ENCODE data around the gene SOX10.

The SOX10 gene

DNA sequence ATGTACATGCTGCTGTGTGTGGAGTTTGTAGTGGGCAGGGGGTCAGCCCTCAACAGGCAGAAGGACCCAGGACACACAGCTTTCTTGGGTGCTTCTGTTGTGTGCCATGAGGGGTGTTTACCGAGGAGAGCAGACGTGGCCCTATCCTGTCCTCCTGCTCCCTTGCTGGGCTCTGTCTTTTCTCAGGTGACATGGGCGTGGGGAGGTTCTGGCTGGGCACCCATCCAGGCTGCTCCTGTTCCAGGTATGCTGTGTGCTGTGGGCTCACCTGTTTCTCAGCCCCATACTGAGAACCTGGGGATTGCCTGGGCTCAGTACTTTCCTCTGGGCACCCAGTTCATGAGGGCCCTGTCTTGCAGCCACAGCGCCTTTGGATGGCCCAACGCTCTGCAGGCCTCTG, 55.0 kb downstream of the SOX10 start:
- DNase-seq, result no peak

DNA sequence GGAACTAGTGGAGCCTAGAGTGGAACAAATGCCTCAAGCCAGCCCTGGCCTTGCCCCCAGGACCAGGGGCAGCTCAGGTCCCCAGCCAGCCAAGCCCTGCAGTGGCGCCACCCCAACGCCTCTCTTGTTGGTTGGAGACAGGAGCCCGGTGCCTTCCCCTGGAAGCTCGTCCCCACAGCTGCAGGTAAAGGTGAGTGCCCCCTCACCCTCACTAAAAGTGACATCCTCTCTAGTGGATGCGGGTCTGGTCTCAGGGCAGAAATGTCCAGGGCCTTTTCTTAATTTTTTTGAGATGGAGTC, 56.8 kb downstream of the SOX10 start:
- no peak for DNase-seq

DNA sequence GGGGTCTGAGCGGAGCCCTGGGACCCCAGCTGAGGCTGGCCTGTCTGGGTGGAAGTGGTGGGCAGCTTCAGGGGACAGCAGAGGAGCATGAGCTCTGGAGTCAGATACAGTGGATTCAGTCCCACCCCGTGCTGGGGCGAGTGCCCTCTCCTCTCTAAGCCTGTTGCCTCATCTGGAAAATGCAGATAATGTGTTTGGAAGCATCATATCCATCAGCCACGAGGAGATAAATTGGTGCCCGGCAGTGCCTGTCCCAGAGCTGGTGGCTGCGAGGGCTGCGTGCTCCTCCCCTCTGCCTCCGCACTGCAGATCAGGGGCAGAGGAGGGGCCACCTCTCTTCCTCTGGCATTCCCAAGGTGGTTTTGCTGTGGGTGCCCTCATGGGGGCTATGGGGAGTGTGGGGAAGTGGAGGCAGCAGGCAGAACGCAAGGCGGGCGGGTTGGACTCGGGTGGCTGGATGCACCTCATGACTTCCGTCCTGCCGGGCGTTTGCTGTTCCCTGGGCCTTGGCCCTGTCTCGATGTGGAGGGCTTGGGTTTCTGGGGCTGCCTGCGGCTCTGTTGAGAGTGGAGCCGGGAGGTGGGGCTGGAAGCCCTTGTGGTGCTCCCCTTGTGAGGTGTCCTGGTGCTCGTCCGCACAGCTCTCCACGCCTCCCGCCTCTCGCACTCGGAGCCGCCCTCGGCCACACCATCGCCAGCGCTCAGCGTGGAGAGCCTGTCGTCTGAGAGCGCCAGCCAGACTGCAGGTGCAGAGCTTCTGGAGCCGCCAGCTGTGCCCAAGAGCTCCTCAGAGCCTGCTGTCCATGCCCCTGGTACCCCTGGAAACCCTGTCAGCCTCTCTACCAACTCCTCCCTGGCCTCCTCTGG, 57.4 kb downstream of the SOX10 start:
- DNase-seq, result no peak

DNA sequence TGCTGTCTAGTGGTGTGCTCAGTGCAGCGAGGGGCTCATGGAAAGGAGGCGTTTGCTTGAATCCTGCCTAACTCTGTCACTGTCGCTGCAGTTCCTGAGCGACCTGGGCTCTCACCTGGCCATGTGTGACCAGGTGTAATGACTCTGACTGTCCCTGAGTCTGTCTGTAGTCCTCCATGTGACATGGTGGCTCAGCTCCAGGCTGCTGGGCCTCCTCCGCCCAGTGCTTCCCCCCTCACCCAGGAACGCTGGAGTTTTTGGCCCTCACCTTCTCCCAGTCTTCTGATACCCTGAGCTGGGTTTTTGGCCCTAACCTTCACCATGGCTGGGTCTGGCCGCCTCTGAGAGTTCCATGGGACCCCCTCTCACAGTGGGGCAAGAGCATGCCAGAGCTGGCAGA, 58.0 kb downstream of the SOX10 start:
- DNase-seq, result no peak

DNA sequence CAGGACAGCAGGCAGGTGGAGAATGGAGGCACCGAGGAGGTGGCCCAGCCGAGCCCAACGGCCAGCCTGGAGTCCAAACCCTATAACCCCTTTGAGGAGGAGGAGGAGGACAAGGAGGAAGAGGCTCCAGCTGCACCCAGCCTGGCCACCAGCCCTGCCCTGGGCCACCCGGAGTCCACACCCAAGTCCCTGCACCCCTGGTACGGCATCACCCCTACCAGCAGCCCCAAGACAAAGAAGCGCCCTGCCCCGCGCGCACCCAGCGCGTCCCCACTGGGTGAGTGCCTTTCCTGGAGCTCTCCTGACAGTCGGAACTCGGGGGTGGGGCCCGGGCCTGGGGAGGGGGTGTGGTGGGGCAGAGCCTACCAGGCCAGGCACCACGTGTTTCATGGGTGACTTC, 58.6 kb downstream of the SOX10 start:
- DNase-seq, result no peak

DNA sequence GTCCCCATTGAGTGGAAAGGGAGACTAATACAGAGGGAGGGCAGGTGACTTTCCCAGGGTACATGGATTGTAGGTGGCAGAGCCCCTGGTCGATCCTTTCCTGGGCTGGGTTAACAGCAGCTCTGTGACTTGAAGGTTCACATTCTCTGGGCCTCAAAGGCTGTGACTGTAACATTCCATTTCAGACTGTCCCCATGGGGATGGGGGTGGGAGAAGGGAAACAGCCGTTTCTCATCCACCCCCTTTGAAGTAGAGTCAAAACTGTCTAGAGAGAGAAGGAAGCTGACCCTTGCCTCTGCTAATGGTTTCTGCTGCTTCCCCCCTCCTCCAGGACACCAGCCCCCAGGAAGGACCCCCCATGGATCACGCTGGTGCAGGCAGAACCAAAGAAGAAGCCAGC, 59.0 kb downstream of the SOX10 start:
- DNase-seq, result no peak

DNA sequence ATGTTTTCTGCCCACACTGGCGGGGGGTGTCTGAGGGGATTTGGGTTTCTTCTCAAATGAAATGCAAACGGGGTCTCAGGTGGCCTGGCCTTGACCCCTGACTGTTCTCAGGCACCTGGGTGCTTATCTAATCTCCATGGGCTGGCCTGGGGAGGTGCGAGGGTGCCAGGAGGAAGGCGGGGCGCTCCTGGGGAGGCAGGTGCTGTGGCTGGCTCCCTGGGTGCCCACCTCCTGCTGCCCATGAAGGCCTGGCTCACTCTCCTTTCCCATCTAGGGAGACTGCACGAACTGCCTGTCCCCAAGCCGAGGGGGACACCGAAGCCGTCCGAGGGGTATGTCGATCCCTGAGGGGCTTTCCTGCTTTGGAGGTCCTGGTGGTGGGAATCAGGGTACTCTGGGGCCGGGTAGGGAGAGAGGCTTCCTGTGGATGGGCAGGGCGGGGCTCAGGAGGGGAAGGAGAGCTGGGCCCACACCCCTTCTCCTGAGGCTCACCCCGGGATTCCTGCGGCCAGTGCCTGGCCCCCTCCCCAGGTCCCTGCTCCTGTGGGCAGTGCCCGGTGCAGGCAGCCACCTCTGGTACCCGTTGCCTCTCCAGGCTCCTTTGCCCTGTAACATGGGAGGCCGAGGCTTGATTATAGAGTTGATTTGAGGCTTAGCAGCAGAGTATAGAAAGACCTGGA, 59.8 kb downstream of the SOX10 start:
- DNase-seq, result no peak

DNA sequence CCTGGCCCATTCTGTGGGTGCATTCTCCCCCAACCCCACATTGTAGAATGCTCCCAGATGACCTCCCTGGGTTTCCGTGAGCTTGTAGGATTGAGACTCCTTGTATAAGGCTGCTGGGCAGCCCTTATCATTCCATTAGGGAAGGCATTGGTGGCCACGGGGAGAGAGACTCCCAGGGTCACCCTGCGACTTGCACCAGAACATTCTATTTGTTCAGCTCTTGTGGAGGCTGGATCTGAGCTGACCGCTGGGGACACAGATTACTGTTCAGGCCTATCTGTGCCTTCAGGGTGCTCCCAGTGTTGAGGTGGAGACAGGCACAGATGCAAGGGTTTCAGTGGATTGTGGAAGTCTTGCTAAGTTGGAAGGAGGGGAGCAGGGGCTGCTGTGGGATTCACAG, 60.4 kb downstream of the SOX10 start:
- DNase-seq, result no peak

Data from stimulated activated CD4-positive, alpha-beta T cell treated with anti-CD3 and anti-CD28 coated beads, Interleukin-2, amount 100 ng/mL, for 24 hours (primary cell).